ENCODE data around the gene NBAS.

GRCh38 chr2:15253835-15254286 is 307.3 kb downstream of the NBAS start:
- TF ChIP-seq POLR2A (IDR thresholded peaks at IDR 0.05; ENCODE audit: low read depth, low read length) (no peak), EZH2 (IDR thresholded peaks at IDR 0.05; ENCODE audit: borderline replicate concordance, low read depth, low read length, severe bottlenecking) (no peak)

Measured in endothelial cell of umbilical vein (primary cell).